NCI-H2196 treated with DMSO at 0.1 percent for 48 hours (cell line): ENCODE measurements around the gene SETD1B.
A peak's percentile ranks its signal among the peaks of the same experiment; 100 is the strongest.

Source experiments
- DNase-seq: peaks from one replicate; lab custom pipeline; 2025; ENCODE audit not compliant: unreplicated experiment; lab: John Stamatoyannopoulos, UW

SETD1B gene

DNA sequence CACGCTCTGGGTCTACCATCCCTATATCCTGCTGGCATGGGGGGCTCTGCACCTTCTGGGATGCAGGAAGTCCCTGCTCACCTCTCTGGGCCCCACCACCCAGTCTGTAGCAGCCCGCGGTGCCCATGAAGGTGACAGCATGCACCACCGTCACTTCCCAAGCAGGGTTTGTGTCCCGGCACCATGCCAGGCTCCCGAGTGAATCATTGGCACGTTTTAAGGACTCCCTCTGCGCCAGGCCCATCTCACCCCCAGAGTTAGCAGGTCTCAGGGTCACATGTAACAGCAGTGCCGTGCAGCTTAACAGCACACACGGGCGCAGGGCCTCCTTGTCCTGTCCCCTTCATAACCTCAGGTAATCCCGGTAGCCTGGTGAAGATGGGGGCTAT lies 19.9 kb downstream of the SETD1B start:
- DNase-seq: no peak

DNA sequence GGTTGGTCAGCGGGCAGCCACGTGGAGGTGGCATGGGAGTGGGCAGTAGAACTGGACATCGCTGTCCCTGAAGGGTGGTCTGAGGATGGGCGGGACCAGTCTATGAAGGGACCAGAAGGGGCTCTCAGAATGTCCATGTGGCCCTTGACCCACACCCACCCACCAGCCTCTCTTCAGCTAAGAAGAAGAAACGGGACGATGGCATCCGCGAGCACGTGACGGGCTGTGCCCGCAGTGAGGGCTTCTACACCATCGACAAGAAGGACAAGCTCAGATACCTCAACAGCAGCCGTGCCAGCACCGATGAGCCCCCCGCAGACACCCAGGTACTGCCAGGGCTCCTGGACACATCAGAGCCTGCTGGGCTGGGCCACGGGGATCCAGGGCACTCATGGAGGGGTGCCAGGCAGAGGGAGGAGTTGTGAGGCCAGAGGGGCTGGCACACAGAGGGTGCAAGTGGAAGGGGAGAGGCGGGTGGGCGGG lies 21.3 kb downstream of the SETD1B start:
- no peak for DNase-seq

DNA sequence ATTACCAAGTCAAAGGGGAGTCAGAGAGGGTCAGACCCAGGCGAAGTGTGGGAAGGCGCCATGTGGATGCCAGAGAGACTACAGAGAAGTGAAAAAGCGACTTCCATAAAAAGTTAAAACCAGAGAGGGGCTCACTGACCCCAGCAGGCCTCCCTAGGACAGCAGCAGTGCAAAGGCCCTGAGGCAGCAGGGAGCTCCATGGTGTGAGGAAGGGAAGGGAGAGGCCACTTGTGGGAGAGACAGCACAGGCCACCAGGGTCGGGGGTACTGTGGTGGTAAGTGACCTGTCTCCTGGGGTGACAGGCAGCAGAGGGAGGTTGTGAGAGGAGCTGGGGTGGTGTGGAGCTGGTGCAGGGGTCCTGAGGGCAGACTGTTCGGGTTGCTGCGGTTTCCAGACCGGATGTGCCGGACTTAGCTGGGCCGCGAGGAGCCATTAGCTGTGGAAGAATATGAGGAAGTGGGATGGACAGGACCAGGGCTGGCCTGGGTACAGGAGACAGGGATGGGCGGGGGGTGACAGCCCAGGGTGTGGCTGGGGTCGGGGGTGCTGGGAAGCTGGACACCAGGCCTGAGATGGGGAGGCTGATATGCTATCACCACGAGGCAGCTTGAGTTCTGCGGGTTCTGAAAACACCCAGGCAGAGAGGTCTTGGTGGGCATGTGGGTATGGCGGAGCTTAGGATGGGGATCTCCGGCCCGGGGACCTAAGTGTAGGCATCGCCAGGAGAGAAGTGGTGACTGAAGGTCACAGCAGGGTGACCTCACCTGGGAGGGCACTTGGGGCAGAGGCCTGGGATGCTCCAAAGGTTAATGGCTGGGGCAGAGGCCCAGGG lies 22.7 kb downstream of the SETD1B start:
- no peak for DNase-seq

DNA sequence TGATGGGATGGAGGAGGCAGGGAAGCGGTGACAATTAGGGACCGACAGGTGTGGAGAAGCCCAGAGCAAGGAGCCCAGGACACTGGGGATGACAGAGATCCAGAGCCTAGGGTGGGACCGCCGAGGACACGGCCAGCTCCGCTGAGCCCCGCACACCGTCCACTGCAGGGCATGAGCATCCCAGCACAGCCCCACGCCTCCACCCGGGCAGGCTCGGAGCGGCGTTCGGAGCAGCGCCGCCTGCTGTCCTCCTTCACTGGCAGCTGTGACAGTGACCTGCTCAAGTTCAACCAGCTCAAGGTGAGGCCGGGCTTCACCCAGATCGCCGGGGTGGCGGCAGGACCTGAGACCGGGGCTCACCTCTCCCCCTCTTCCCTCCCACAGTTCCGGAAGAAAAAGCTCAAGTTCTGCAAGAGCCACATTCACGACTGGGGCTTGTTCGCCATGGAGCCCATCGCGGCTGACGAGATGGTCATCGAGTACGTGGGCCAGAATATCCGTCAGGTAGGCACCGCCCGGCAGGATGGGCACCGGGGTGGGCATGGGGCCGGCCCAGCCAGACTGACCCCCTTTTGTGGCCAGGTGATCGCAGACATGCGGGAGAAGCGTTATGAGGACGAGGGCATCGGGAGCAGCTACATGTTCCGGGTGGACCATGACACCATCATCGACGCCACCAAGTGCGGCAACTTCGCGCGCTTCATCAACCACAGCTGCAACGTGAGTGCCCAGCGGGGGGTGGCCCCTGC lies 23.7 kb downstream of the SETD1B start:
- no peak for DNase-seq

DNA sequence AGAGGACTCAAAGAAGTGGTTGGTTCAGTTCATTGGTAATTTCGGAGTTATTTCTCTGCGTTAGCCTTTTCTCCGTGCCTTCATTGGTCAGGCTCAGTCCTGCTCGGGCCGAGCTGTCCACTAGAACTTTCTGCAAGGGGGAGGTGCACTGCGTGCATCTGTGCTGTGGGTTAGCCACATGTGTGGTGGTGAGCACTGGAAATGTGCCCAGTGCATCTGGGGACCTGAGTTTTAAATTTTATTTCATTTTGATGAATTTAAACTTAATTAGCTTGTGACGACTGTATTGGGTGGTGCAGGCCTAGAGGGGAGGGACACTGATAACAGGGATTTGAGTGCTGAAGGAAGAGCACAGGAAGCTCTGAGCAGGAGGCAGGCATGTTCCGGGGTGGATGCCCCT lies 24.5 kb downstream of the SETD1B start:
- DNase-seq: no peak

DNA sequence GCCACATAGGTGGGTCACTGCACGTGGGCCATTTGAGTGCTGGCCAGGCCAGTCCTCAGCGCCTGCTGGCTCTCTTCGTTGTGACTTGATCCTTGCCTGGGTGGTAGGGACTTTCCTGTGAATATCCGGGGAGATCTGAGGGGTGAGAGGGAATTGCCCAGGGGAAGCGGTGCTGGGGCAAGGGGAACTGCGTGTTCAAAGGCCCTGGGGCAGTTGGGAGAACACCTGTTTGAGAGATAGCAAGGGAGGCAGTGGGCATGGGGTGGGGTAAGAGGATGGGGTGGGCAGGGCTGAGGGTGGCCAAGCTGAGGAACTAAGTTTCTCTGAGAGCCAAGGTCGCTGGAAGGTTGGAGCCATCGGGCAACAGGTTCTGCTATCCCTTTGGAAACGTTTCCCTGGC lies 25.0 kb downstream of the SETD1B start:
- DNase-seq: no peak

DNA sequence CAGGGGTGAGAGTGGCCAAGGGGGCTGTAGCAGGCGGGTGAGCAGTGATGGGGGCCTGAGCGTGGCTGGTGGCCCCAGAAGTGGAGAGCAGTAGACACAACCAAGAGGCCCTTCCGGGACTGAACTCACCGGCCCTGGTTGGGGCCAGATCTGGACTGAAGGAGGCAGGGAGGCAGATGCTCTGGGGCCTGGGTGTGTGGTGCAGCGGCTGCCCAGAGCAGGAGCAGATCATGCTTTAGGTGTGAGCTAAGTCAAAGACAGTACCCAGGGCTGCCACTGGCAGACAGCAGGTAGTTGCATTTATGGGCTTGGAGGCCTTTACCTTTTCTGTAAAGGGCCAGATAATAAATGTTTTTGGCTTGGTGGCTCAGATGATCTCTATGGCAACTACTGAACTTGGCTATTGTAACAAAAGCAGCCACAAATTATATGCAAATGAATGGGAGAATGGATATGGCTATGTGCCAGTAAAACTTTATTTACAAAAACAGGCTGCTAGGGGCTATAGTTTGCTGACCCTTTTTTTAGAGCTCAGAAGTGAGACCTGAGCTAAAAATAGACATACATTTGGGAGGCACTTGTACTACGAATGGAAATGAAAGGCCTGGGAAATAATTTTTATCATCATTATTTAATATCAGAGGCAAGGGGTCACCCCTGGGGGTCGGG lies 25.6 kb downstream of the SETD1B start:
- DNase-seq: no peak

DNA sequence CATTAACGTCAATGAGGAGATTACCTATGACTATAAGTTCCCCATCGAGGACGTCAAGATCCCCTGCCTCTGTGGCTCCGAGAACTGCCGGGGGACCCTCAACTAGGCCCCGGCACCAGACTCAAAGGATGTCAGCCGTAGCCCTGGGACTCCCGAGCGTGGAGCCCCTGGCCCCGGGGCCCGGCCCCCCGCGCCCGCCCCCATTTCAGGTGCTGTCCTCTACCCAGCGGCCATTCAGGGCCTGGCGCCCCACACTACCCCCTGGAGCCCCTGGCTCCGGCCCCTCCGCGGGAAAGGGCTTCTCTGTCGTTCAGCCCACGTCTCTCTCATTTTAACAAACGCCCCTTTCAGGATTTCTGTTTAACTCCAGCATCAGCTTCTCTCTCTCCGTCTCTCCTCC lies 26.3 kb downstream of the SETD1B start:
- DNase-seq: no peak

DNA sequence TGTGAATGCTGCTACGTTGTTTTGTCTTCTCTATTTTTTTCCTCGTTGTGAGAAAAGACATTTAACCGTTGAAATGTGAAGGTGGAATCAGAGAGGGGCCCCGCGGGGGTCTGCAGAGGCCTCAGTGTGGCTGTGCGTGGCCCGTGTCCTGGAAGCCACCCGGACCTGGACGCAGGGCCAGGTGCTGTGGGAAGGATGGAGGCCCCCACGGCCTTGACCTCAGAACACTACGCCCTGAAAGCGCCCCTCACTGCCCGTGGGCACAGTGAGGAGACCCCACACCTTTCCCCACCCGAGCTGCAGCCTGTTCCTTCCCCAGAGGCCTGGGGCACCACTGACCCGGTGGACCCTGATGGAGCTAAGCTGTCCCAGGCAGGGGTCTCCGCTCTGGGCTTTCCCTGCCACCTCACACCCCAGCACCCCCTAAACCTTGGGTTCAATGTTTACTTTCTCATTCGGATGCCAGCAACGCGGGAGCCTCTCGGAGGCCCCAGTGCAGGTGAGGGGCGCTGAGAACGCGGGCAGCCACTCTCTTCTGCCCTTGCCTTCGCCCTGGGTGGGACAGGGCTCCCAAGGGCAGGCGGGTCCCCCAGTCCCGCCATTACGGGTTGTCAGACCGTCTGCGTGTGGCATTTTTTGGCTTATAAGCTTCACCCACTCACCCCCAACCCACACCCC lies 26.9 kb downstream of the SETD1B start:
- DNase-seq: no peak

DNA sequence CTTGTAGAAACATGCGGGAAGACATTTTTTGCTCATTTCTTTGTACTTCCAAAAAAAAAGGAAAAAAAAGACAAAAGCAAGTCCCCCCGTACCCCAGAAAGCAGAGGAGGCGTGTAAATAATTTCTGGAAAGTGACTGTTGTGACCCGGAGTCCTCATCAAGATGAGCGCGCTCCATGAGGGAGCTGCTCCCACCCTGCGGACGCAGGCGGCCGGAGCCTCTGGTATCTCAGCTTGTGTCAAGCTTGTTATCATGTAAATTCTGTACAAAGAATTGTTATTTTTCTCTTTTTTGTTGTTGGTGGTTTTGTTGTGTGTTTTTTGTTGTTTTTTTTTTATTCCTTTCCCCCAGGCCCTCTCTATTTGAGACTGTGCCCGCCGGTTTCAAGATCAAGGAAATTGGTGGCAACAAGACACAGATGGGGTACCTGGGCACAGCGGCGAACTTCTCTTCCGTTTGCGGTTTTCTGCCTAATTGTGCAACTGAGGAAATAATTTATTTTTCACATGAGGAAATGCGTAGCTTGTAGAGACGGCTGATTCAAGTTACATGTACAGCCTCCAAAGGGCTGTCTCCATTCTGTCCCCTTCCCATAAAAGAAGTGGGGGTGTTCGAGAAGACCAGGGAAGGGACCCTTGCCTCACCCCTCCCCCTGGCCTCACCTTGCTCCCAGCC lies 27.9 kb downstream of the SETD1B start:
- DNase-seq: no peak

DNA sequence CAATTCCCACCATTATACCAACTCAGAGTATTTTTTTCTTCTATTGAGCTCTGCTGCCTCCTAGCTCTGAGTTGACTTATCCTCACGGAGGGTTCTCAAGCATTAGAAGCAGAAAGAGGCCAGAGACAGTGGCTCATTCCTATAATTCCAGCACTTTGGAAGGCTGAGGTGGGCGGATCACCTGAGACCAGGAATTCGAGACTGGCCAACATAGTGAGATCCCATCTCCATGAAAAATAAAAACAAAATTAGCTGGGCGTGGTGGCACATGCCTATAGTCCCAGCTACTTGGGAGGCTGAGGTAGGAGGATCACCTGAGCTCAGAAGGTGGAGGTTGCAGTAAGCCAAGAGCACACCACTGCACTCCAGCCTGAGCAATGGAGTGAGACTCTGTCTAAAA lies 33.9 kb downstream of the SETD1B start:
- no peak for DNase-seq

DNA sequence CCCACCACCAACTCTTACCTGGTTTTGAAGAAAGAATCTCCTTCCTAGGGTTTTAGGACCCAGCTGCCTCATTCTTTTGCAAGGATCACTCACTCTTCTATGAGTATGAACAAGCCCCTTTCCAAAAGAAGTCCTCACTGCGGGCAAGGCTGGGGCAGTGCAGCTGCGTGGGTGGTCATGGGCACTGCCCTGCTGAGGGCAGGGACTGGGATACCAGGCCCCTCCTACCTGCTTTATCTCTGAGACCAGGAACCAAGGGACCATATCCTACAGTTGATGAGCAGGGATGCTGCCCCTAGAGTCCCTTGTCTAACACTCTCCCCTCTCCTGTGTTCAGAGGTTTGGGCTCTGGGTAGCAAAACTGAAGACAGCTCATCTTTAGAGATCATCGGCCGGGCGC lies 34.3 kb downstream of the SETD1B start:
- no peak for DNase-seq

DNA sequence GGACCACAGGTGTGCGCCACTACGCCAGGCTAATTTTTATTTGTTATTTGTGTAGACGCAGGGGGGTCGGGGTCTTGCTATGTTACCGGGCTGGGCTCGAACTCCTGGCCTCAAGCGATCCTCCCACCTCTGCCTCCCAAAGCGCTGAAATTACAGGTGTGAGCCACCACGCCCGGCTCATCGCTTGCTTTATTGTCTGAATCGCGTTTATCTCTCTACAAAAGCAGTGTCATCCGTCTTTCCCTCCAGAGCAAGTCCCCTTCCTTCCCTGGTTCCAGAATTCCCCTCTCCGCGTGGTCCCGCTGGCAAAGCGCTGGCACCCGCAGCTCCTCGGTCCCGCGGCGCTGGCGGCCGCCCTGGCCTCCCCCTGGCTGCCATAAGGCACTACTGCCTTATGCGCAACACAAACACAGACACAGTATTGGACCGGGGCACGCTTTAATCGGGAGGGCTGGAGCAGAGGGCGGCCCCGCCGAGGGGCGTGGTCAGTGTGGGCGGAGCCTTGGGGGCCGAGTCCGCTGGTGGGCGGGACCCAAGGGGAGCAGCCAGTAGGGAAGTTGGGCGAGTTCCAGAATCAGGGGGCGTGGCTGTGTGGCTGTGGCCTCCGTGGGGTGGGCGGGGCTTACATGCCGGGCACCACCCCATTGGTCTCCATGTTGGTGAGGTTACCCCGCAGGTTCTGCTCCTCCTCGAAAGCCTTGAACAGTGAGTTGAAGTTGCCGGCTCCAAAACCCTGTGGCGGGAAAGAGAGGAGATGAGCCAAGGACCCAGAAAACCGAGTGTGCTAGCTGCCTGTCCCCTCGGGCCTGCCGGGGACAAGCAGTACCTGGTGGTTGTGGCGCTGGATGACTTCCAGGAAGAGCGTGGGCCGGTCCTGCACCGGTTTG lies 35.5 kb downstream of the SETD1B start:
- peak; percentile 93 for DNase-seq

DNA sequence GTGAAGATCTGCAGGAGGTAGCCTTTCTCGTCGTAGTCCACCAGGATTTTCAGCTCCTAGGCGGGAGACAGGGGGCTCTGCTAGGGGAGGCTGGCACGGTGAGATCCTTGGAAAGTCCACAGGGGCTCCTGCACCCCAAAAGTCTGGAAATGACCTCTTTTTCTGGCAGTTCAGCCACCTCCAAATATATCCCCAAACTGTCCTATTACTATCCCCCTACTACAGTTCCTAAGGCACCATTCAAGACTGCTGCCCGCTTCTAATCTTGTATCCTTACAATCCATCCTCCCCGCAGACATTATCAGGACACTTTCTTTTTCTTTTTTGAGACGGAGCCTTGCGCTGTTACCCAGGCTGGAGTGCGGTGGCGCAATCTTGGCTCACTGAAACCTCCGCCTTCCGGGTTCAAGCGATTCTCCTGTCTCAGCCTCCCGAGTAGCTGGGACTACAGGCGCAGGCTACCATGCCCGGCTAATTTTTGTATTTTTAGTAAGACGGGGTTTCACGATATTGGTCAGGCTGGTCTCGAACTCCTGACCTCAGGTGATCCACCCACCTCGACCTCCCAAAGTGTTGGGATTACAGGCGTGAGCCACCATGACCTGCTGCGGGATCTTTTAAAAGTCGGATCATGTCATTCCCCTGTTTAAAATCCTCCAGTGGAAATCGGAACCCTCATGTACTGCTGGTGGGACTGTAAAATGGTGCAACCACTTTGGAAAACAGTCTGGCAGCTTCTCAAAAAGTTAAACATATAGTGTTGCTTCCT lies 36.4 kb downstream of the SETD1B start:
- DNase-seq: no peak

DNA sequence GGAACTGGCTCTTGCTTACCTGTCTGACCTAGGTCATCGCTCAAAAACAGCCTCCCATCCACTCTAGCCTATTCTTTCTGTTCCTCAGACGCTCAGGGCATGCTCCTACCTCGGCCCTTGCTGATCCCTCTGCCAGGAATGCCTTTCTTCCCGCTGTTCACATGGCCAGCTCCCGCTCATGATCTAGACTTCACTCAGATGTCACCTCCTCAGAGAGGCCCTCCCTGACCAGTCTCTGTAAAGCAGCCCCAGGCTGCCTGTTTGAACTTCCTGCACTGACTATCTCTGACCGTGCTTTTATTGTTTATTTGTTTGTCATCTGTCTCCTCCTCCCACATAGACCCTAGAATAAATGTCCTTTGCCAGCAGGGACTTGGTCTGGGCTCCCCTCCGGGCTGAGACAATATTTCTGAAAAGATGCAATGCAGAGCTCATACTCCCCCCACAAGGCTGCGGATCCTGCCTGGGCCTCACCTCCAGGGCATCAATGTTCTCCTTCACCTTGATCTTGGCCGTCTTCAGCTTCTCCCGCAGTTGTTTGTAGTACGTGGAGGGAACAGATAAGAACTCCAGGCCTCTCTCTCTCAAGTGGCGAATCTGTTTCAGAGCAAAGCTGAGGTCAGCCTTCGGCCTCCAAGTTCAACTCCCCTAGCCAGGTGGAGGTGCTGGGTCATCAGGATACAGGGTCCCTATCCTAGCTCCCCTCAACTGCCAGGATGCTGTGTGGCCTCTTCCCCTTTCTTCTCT lies 39.6 kb downstream of the SETD1B start:
- no peak for DNase-seq

DNA sequence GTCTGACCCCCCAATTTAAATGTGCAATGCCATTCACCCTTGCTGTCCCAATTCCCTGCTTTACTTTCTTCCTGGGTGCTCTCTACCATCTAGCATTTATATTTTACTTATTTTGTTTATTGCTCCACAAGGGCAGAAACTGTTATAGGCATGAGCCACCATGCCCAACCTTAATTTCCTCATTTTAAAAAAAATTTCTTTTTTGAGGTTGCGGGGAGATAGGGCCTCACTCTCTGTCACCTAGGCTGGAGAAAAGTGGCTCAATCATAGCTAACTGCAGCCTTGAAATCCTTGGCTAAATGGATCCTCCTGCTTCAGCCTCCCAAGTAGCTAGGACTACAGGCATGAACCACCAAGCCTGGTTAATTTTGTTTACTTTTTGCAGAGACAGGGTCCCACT lies 41.9 kb downstream of the SETD1B start:
- DNase-seq: no peak

DNA sequence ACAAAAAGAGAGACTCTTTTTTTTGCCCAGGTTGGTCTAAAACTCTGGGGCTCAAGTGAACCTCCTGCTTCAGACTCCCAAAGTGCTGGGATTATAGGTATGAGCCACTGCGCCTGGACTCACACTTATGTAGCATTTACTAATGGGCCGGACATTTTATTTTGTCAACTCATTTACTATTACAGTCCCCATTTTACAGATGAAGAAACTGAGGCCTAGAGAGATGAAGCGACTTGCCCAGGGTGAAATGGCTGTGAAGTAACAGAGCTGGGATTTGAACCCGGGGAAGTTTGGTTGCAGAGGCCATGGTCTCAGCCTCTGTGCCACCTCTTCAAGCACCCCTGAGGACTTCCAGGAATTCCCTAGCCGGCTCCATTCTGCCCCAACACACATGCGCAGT lies 45.4 kb downstream of the SETD1B start:
- DNase-seq: no peak

DNA sequence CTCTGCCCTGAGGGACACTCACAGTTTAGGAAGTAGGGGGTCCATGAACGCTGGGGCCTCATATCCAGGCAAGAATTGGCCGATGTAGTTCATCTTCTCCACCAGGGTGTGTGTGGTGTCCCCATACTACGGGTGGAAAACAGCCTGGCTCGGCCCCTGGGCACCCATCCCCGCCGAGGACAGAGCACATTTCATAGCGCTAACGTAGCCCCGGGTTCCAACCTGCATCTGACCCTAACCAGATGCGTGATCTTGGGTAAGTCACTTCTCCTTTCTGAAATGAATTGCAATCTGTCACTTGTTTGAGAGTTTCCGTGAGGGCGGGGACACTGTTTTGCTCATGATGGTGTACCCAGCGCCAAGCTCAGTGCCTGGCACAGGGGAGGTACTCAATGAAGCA lies 45.9 kb downstream of the SETD1B start:
- DNase-seq: no peak
